ENCODE results near the gene RELN. TPM values are rescaled to one million over a fixed set of nuclear protein-coding genes. Genes with fewer than 3 reads are reported as not detected.

The RELN gene
- total and polyA plus RNA-seq, 9 of the 15 experiments (the other 6 are each of a cell fraction or from before 2014, with no cell fraction given), result 12.9 to 43.2 (median 18.1) TPM

- no peak for TF ChIP-seq ZNF436 (CRISPR knock-in tag; IDR thresholded peaks at IDR 0.05)
- peak; percentile 35; the same call in 1 of the 2 replicates for TF ChIP-seq PBX2 (CRISPR knock-in tag; IDR thresholded peaks at IDR 0.05; ENCODE audit: low read depth)
- TF ChIP-seq PBX2 (tag; conservative IDR thresholded peaks at IDR 0.05; ENCODE audit: low read depth), result peak; percentile 63; the same call in 1 of the 2 replicates
- TF ChIP-seq NR2C2 (CRISPR knock-in tag; IDR thresholded peaks at IDR 0.05), result no peak
- no peak for TF ChIP-seq NR2C2 (tag; IDR thresholded peaks at IDR 0.05)
- TF ChIP-seq HNRNPH1 (optimal IDR thresholded peaks at IDR 0.05; ENCODE audit: low read depth, low read length), result no peak
- no peak for TF ChIP-seq ARID2 (IDR thresholded peaks at IDR 0.05)
- no peak for TF ChIP-seq ZNF263 (CRISPR knock-in tag; IDR thresholded peaks at IDR 0.05; ENCODE audit: borderline replicate concordance)
- TF ChIP-seq CREB3L1 (IDR thresholded peaks at IDR 0.05; ENCODE audit: borderline replicate concordance, low read depth), result no peak
- 0 out of 4 replicates have a peak, but pooled peaks of 1 of the 2 experiments have one; percentile 51 for TF ChIP-seq CSDE1 (IDR thresholded peaks at IDR 0.05)
- peak; percentile 95 for TF ChIP-seq RFX1 (IDR thresholded peaks at IDR 0.05)
- no peak for TF ChIP-seq SFPQ (IDR thresholded peaks at IDR 0.05; ENCODE audit: low read depth, low read length)
These were observed 57.1 kb downstream of the RELN start (continued) for GRCh38 chr7:103932389-103932788.
